Ishikawa (cell line): ENCODE data around the gene MED16.
A peak's percentile ranks its signal among the peaks of the same experiment; 100 is the strongest.

Source experiments
- CEBPB ChIP-seq: IDR thresholded peaks from 2 replicates; pipeline ENCODE4 v1.6.1; 2012
- CREB1 ChIP-seq: IDR thresholded peaks from 2 replicates; pipeline ENCODE4 v1.6.1; 2012; ENCODE audit warnings: low read depth
- EGR1 ChIP-seq: IDR thresholded peaks from 2 replicates; pipeline ENCODE4 v1.6.1; 2012
- EP300 ChIP-seq: IDR thresholded peaks from 2 replicates; pipeline ENCODE4 v1.6.1; 2012; ENCODE audit warnings: borderline replicate concordance
- FOXM1 ChIP-seq: IDR thresholded peaks from 2 replicates; pipeline ENCODE4 v1.6.1; 2012; ENCODE audit warnings: low read depth, borderline replicate concordance
- NFIC ChIP-seq: IDR thresholded peaks from 2 replicates; pipeline ENCODE4 v1.6.1; 2012
- RAD21 ChIP-seq: IDR thresholded peaks from 2 replicates; pipeline ENCODE4 v1.6.1; 2012; ENCODE audit warnings: low read depth
- TAF1 ChIP-seq: IDR thresholded peaks from 2 replicates; pipeline ENCODE4 v1.6.1; 2012; ENCODE audit warnings: low read depth, mild to moderate bottlenecking
- TCF12 ChIP-seq: IDR thresholded peaks from 2 replicates; pipeline ENCODE4 v1.6.1; 2012; ENCODE audit warnings: low read depth
- TEAD4 ChIP-seq: IDR thresholded peaks from 2 replicates; pipeline ENCODE4 v1.6.1; 2012
- YY1 ChIP-seq: IDR thresholded peaks from 2 replicates; pipeline ENCODE4 v1.6.1; 2012; ENCODE audit warnings: low read depth
- ZBTB7A ChIP-seq: IDR thresholded peaks from 2 replicates; pipeline ENCODE4 v1.6.1; 2012; ENCODE audit warnings: low read depth
- TF ChIP-seq, protein P1 (sequence below): IDR thresholded peaks from 2 replicates; pipeline ENCODE4 v1.6.1; 2012
- TF ChIP-seq, protein P2 (sequence below): IDR thresholded peaks from 2 replicates; pipeline ENCODE4 v1.6.1; 2012; ENCODE audit warnings: low read depth, mild to moderate bottlenecking
- TF ChIP-seq, protein P3 (sequence below): IDR thresholded peaks from 2 replicates; pipeline ENCODE4 v1.6.1; 2012

MED16 gene

GRCh38 chr19:883661-884211 lies 9.3 kb downstream of the MED16 start:
- TF ChIP-seq ZBTB7A (no peak), TCF12 (peak; percentile 68), EGR1 (no peak), CEBPB (no peak), EP300 (no peak), RAD21 (peak; percentile 54; the same call in 1 of the 2 replicates), TEAD4 (no peak), CREB1 (no peak), YY1 (peak; percentile 50; the same call in 1 of the 2 replicates), TAF1 (no peak), NFIC (no peak; the same call in 1 of the 2 replicates), FOXM1 (no peak)
- TF ChIP-seq, protein P1, sequence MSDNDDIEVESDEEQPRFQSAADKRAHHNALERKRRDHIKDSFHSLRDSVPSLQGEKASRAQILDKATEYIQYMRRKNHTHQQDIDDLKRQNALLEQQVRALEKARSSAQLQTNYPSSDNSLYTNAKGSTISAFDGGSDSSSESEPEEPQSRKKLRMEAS = peak; percentile 81
- TF ChIP-seq, protein P2, sequence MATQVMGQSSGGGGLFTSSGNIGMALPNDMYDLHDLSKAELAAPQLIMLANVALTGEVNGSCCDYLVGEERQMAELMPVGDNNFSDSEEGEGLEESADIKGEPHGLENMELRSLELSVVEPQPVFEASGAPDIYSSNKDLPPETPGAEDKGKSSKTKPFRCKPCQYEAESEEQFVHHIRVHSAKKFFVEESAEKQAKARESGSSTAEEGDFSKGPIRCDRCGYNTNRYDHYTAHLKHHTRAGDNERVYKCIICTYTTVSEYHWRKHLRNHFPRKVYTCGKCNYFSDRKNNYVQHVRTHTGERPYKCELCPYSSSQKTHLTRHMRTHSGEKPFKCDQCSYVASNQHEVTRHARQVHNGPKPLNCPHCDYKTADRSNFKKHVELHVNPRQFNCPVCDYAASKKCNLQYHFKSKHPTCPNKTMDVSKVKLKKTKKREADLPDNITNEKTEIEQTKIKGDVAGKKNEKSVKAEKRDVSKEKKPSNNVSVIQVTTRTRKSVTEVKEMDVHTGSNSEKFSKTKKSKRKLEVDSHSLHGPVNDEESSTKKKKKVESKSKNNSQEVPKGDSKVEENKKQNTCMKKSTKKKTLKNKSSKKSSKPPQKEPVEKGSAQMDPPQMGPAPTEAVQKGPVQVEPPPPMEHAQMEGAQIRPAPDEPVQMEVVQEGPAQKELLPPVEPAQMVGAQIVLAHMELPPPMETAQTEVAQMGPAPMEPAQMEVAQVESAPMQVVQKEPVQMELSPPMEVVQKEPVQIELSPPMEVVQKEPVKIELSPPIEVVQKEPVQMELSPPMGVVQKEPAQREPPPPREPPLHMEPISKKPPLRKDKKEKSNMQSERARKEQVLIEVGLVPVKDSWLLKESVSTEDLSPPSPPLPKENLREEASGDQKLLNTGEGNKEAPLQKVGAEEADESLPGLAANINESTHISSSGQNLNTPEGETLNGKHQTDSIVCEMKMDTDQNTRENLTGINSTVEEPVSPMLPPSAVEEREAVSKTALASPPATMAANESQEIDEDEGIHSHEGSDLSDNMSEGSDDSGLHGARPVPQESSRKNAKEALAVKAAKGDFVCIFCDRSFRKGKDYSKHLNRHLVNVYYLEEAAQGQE = no peak
- TF ChIP-seq, protein P3, sequence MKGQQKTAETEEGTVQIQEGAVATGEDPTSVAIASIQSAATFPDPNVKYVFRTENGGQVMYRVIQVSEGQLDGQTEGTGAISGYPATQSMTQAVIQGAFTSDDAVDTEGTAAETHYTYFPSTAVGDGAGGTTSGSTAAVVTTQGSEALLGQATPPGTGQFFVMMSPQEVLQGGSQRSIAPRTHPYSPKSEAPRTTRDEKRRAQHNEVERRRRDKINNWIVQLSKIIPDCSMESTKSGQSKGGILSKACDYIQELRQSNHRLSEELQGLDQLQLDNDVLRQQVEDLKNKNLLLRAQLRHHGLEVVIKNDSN = no peak

GRCh38 chr19:882871-883497 lies 10.0 kb downstream of the MED16 start:
- TF ChIP-seq, protein P2 = no peak
- TF ChIP-seq, protein P1 = no peak
- TF ChIP-seq YY1 (no peak), CREB1 (no peak), NFIC (no peak), RAD21 (no peak), EP300 (no peak), ZBTB7A (no peak), TEAD4 (no peak), EGR1 (no peak), TAF1 (no peak), FOXM1 (no peak)
- TF ChIP-seq, protein P3 = no peak

DNA sequence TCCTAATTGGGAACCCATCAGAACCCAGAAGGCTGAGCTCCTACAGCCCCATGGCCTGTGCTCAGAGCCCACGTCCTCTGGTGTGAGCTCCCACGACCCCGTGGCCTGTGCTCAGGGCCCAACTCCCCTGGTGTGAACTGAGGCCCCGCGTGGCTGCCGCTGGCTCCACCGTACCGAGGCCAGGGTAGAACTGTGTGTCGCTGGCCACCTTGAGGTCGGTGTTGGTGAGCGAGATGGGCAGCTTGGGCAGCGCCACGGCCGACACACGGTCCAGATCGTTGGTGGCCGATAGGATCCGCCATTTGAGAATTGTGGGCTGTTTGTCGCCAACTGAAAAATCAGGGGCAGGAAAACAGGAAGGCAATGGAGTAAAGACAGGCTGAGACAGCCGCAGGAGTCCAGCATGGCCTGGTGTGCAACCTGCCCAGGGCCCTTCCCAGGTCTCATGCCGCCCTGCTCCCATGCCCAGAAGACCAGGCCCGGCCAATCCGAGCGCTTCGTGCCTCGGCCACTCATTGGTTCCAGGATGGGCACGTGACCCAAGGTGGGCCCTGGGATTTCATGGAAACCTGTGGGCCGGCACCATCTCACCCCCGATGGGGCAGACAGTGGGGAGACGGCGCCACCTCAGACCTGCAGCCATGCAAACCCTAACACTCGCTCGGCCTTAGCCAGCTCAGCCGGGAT lies 11.5 kb downstream of the MED16 start:
- TF ChIP-seq CEBPB = no peak
- TF ChIP-seq, protein P1 = no peak
- TF ChIP-seq, protein P3 = no peak
- TF ChIP-seq TAF1 = no peak
- no peak for TF ChIP-seq NFIC
- no peak for TF ChIP-seq FOXM1
- no peak for TF ChIP-seq TCF12
- TF ChIP-seq, protein P2 = no peak
- TF ChIP-seq ZBTB7A = no peak
- no peak for TF ChIP-seq YY1
- no peak for TF ChIP-seq RAD21
- no peak for TF ChIP-seq CREB1
